T-helper 17 cell (primary cell): Measurements from ENCODE around the gene SLIT3. TPM values are rescaled to one million over a fixed set of nuclear protein-coding genes. Genes with fewer than 3 reads are reported as not detected.

Source experiments
- ATAC-seq: fragments of 150-1000 bp; cut with Tn5 transposase; 2 replicates; pipeline ENCODE4 v1.10.0; 2021; ENCODE audit warnings: mild to moderate bottlenecking, moderate library complexity
- DNase-seq, 3 donors: peaks; one replicate each; pipeline versions ENCODE4 v3.0.0 to v3.0.0-alpha.2; 2020 to 2021
- H3K9me3 ChIP-seq: one replicate; pipeline ENCODE4 v1.7.0; 2013; ENCODE audit warnings: low read length, mild to moderate bottlenecking; ENCODE audit not compliant: control insufficient read depth, poor library complexity, severe bottlenecking
- H3K27ac Mint-ChIP-seq: one replicate; pipeline ENCODE4 v1.8.0; 2022; ENCODE audit warnings: mild to moderate bottlenecking, moderate library complexity, mixed read lengths
- H3K27me3 Mint-ChIP-seq: one replicate; pipeline ENCODE4 v1.8.0; 2022; ENCODE audit warnings: mixed read lengths
- H3K36me3 Mint-ChIP-seq: one replicate; pipeline ENCODE4 v1.8.0; 2022; ENCODE audit warnings: low read depth, mixed read lengths
- H3K4me1 Mint-ChIP-seq: one replicate; pipeline ENCODE4 v1.8.0; 2022; ENCODE audit warnings: mild to moderate bottlenecking, mixed read lengths
- H3K4me3 Mint-ChIP-seq: one replicate; pipeline ENCODE4 v1.8.0; 2022; ENCODE audit warnings: mild to moderate bottlenecking, moderate library complexity, mixed read lengths
- total RNA-seq, 4 donors: library from RNA in 2 of 4; stranded (reverse) in 2 of 4; gene quantifications; one replicate each; pipeline ENCODE4 v1.2.3 and lab custom pipeline; 2022 to 2026

Gene SLIT3
- total RNA-seq, 2 donors from 2014 or later, result not detected

DNA sequence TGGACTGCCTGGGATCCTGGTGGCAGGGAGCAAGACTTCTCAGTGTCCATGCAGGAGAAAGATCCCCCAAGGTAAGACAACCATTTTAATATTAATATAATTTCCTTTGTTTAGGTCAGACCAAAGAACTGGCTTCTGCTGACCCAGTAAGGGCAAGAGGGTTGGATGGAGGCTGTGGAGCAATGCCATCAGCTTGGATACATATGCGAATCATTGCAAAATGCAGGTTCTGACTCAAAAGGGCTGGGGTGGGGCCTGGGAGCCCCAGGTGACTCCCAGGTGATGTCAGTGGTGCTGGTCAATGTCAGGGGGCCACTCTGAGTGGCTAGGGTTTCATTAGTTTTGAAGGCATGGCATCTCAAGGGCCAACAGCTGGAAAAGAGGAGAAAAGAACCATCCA lies 632.9 kb downstream of the SLIT3 start:
- no peaks in the 10 kb centered on the region for H3K36me3 Mint-ChIP-seq
- peaks cover 7% of the 10 kb centered on the region for H3K27me3 Mint-ChIP-seq
- no peak overlapping the region for H3K4me3 Mint-ChIP-seq
- no peak overlapping the region for H3K27ac Mint-ChIP-seq
- H3K9me3 ChIP-seq, result no peaks in the 10 kb centered on the region
- DNase-seq (no peak), ATAC-seq (no peak)
- H3K4me1 Mint-ChIP-seq, result no peaks in the 10 kb centered on the region

DNA sequence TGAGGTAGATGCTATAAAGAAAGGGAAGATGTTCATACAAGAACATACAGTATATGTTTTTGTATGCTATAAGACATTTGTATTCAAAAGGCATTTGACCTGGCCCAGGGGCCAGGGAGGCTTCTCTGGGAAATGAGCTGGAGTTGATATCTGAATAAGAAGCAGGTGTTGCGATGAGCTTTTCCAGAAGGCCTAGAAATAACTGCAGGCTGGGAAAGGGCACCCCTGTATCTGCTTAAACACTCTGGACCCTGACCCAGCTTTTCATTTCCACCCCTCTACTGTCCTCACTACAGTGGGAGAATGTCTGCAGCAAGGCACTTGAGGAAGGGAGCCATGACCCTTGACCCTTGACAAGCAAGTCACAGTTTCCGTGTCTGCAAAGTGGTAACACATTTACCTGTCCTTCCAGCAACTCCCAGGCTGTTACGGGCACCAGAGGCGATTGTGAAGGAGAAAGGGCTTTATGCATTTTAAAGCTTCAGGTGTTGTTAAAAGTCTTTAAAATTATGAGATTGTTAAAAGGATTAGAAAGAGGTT lies 633.6 kb downstream of the SLIT3 start:
- Mint-ChIP-seq H3K36me3 (no peaks in the 10 kb centered on the region), H3K27me3 (peaks cover 14% of the 10 kb centered on the region), H3K4me1 (no peaks in the 10 kb centered on the region), H3K4me3 (no peak overlapping the region), H3K27ac (no peak overlapping the region)
- no peaks in the 10 kb centered on the region for H3K9me3 ChIP-seq
- DNase-seq, result no peak
- ATAC-seq, result no peak

DNA sequence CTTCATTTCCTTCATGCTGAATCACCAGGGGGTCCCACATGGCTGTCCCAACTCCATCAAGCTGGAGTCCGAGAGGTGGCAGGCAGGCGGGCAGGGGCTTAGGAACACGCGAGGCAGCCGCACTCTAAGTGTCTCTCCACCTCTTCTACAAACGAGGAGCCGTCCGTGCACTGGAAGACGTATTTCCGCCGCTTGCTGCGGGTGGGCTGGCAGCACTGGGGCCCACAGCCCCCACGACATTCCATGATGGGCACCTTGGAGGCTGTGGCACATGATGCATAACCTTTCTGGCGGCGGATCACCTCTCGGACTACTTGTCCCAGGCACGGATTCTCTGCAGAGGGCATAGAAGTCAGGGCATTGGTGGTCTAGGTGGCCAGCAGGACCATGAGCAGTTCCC lies 634.6 kb downstream of the SLIT3 start:
- no peaks in the 10 kb centered on the region for H3K36me3 Mint-ChIP-seq
- H3K9me3 ChIP-seq, result no peaks in the 10 kb centered on the region
- no peak for DNase-seq
- no peak overlapping the region for H3K4me3 Mint-ChIP-seq
- peaks cover 20% of the 10 kb centered on the region for H3K27me3 Mint-ChIP-seq
- H3K4me1 Mint-ChIP-seq, result no peaks in the 10 kb centered on the region
- H3K27ac Mint-ChIP-seq, result no peak overlapping the region
- no peak for ATAC-seq

DNA sequence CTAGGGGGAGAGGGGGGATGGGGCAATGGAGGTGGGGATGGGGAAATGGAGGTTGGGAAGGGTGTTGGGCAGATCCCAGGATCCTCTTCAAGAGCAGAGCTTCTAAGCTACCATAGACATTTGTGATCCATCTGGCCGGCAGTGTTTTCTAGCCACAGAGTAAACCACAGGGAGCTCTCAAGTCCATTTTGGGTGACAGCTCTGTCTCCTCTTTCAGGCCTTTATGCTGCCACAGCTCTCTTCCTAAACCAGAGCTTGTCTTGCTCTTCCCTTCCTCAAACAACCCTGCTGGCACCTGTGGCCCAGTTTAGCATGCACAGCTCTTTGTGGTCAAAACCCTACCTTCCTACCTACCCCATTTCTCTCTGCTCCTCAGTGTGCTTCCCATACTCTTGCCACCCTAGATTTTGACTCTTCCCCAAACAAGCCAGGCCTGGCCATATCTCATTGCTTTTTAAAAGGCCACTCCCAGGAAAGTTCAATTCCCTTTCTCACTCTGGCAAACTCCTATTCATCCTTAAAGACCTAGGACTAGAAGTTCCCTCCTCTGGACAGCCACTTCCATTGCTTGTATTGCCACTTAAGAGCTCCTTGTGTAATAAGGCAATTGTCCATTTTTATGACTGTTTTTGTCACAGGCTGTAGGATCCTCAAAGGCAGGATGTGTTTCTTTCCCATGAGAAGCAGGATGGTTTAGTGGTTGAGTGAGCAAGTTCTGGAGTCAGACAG lies 637.5 kb downstream of the SLIT3 start:
- H3K9me3 ChIP-seq, result no peaks in the 10 kb centered on the region
- Mint-ChIP-seq H3K4me3 (no peak overlapping the region), H3K27me3 (peaks cover 26% of the 10 kb centered on the region), H3K36me3 (no peaks in the 10 kb centered on the region), H3K4me1 (no peaks in the 10 kb centered on the region), H3K27ac (no peak overlapping the region)
- DNase-seq (no peak), ATAC-seq (no peak)

DNA sequence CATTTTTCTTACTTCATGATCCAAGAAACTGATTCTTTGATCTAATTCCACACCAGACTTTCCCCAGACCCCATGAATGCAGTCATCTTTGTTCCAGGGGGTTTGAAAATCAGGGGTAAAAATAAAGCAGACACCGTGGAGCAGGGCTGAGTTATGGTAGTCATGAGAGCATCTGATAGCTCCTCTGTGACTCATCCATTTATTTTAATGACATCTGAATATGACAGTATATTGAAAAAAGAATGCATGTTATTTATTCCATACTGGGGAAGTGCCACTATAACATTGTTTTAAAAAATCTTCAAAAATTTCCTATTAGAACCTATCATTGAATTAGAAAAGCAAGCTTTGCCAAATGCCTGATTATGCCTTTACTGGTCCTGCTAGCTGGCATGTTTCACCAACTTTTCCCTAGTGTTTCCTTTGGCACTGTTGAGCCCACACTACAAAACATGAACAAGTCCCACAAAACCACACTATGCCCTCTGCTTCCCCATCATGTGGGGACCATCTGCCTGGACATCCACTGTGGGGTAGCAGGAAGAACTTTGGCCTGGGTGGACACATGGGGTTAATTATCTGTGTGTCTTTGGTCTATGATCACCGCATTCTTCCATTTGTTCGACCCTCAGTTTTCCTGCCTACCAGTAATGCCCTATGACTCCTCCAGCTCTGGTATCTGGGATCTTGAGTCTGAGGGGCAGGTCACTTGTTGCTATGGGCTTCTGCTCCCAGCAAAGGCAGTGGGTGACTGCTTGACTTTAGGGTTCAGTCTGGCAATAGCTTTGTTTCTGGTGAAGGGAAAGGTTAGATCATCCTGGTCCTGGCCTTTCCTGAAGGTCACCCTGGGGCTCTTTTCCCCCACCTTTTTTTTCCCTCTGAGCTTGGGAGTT lies 639.1 kb downstream of the SLIT3 start:
- Mint-ChIP-seq H3K4me3 (no peak overlapping the region), H3K27me3 (peaks cover 26% of the 10 kb centered on the region), H3K36me3 (no peaks in the 10 kb centered on the region), H3K4me1 (no peaks in the 10 kb centered on the region), H3K27ac (no peak overlapping the region)
- ATAC-seq (no peak), DNase-seq (no peak)
- no peaks in the 10 kb centered on the region for H3K9me3 ChIP-seq

DNA sequence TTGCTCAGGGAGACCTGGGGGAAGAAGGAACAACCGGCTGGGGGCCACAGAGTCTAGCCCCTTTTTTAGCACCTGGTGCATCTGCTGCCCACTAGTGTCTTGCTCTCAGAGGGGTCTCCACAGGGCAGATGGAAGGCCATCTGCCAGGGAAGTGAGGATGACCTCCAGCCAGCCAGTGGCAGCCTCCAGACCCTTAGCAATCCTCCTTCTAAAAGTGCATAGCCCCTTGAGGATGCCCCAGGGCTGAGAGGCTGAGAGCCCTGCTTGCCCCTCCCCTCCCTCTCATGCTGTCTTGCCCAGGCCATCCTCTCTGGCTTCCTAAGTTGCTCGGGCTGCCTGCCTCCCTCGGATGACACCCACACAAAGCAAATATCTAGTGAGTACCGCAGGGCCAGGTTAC lies 640.2 kb downstream of the SLIT3 start:
- Mint-ChIP-seq H3K4me1 (no peaks in the 10 kb centered on the region), H3K27ac (no peak overlapping the region), H3K27me3 (peaks cover 26% of the 10 kb centered on the region), H3K4me3 (no peak overlapping the region), H3K36me3 (no peaks in the 10 kb centered on the region)
- no peak for ATAC-seq
- H3K9me3 ChIP-seq, result no peaks in the 10 kb centered on the region
- DNase-seq, result no peak

DNA sequence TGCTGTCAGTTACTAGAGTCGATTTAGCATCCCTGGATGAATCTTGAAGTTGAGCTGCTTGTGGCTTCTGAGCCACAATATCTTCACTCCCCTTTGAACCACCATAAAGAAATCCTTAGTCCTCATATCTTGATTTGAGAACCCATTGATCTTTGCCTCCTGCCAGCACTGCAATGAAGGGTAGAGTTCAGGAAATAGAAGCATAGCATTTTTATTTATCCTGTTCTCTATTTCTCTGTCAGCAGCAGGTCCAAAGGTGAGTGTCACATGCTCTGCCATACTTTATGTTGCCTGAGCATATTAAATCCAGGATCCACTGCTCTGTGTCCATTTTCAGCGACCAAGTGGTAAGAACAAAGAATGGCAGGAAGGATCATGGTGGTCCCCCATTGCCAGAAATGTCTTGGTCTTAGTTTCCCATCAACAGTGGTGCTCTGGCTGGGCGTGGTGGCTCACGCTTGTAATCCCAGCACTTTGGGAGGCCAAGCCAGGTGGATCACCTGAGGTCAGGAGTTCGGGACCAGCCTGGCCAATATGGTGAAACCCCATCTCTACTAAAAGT lies 641.6 kb downstream of the SLIT3 start:
- Mint-ChIP-seq H3K4me3 (no peak overlapping the region), H3K4me1 (no peaks in the 10 kb centered on the region), H3K27ac (no peak overlapping the region), H3K27me3 (peaks cover 26% of the 10 kb centered on the region), H3K36me3 (no peaks in the 10 kb centered on the region)
- no peaks in the 10 kb centered on the region for H3K9me3 ChIP-seq
- DNase-seq (no peak), ATAC-seq (no peak)

DNA sequence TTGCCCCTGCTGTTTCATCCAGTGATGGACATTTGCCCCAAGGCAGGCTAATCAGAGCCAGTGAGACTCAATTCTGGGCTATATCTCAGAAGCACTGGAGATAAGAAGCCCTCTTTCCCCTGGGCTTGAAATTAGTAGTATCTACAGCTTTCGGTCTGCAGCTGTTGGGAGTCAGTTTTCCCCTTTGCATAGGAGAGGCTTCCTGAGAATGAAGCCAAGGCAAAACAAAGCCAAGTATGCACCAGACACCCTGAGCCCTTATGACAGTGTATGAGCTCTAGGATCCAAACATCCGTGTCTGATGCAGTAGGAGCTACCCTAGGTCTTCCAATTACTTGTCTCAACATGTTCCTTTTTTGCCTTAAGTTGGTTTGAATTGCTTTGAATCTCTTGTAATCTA lies 642.5 kb downstream of the SLIT3 start:
- ATAC-seq (no peak), DNase-seq (no peak)
- peaks cover 31% of the 10 kb centered on the region for H3K27me3 Mint-ChIP-seq
- no peak overlapping the region for H3K4me3 Mint-ChIP-seq
- H3K36me3 Mint-ChIP-seq, result no peaks in the 10 kb centered on the region
- no peaks in the 10 kb centered on the region for H3K9me3 ChIP-seq
- H3K4me1 Mint-ChIP-seq, result no peaks in the 10 kb centered on the region
- no peak overlapping the region for H3K27ac Mint-ChIP-seq

DNA sequence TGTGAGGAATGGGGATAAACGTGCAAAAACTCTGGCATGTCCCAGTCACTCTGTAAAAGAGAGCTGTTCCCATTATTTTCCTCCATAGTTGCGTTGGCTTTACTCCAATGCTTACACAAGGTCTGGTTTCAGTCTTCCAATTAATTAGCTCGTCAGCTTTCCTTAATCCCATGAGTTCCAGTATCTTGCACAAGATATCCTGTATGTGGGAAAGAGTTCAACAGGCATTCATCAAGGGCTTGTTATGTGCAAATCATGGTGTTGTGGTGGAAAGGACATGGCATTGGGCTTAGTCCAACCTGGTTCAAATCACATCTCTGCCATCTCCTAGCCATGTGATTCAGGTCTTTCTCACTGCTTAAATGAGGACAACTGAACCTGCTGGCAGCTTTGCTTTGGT lies 644.3 kb downstream of the SLIT3 start:
- H3K9me3 ChIP-seq, result peaks cover 3% of the 10 kb centered on the region
- ATAC-seq (no peak), DNase-seq (no peak)
- no peaks in the 10 kb centered on the region for H3K36me3 Mint-ChIP-seq
- peaks cover 2% of the 10 kb centered on the region for H3K4me1 Mint-ChIP-seq
- no peak overlapping the region for H3K27ac Mint-ChIP-seq
- H3K27me3 Mint-ChIP-seq, result peaks cover 31% of the 10 kb centered on the region
- no peak overlapping the region for H3K4me3 Mint-ChIP-seq

DNA sequence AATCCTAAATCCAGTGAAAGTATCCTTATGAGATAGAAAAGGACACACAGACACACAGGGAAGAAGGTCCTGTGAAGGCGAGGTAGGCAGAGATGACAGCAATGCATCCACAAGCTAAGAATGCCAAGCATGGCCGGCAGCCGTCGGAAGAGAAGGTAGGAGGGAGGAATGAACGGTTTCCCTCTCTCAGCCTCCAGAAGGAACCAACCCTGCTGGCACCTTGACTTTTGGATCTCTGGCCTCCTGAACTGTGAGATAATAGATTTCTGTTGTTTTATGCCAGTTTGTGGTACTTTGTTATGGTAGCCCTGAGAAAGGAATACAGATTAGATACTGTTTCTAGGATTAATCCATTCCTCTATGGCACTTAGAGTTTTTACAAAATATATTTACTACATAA lies 645.6 kb downstream of the SLIT3 start:
- H3K4me1 Mint-ChIP-seq, result peaks cover 2% of the 10 kb centered on the region
- no peak for DNase-seq
- no peaks in the 10 kb centered on the region for H3K36me3 Mint-ChIP-seq
- H3K27me3 Mint-ChIP-seq, result peaks cover 24% of the 10 kb centered on the region
- ATAC-seq, result no peak
- H3K4me3 Mint-ChIP-seq, result no peak overlapping the region
- H3K9me3 ChIP-seq, result peaks cover 3% of the 10 kb centered on the region
- H3K27ac Mint-ChIP-seq, result no peak overlapping the region

DNA sequence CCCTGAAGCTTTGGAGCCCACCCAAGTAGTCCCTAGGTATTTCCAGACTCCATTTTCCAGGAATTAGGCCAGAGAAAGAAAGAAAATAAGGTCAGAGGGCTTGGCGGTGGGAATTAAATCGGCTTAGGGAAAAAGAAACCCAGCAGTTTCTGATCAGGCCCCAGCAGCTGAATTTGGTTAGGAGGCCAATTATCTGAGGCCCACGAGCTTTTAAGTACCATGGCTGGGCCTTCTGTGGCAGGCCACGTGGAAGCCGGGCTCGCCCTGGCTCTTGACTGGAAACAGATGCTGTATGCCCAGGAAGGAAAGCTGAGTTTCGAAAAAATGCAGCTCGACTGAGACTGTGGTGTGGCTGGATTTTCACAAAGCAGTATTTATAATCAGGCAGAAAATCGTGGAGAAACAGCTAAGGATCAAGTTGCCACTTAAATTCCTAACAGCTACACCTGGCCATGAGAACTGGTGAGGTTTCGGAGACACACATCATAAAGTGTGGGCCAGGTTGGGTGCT lies 646.7 kb downstream of the SLIT3 start:
- DNase-seq (no peak), ATAC-seq (no peak)
- Mint-ChIP-seq H3K27ac (peak overlapping the region; percentile 29), H3K36me3 (no peaks in the 10 kb centered on the region), H3K4me3 (no peak overlapping the region), H3K27me3 (peaks cover 27% of the 10 kb centered on the region), H3K4me1 (peaks cover 2% of the 10 kb centered on the region)
- H3K9me3 ChIP-seq, result peaks cover 3% of the 10 kb centered on the region

DNA sequence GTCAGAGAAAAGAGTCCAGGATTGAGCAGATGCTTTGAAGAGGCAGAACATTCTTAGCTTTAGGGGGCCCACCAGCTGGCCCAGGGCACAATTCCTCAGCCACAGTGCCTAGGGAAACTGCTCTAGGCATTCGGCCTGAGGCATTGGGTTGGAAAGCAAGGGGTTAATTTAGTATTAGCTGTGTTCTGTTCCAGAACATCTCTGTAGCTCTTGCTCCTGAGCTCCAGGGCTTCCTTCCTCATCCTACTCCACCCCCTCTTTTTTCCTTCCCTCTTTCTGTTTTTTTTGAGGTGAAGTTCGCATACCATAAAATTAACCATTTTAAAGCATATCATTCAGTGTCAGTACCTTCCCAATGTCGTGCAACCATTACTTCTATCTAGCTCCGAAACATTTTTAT lies 647.3 kb downstream of the SLIT3 start:
- H3K27me3 Mint-ChIP-seq, result peaks cover 27% of the 10 kb centered on the region
- peaks cover 3% of the 10 kb centered on the region for H3K9me3 ChIP-seq

DNA sequence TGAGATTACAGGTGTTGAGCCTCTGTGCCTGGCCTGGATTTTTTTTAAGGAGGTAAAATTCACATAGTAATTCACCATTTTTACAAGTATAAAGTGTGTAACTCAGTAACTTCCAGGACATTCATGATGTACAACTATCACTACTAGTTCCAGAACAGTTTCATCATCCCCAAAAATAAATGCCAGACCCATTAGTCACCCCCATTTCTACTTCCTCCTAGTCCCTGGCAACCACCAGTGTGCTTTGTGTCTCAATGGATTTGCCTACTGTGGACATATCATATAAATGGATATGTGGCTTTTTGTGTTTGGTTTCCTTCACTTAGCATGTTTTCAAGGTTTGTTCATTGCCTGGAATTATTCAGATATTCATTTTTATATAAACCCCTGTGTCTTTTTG lies 649.3 kb downstream of the SLIT3 start:
- Mint-ChIP-seq H3K27ac (no peak overlapping the region), H3K27me3 (peaks cover 27% of the 10 kb centered on the region), H3K4me1 (peaks cover 2% of the 10 kb centered on the region), H3K4me3 (no peak overlapping the region), H3K36me3 (no peaks in the 10 kb centered on the region)
- ATAC-seq (no peak), DNase-seq (no peak)
- H3K9me3 ChIP-seq, result peaks cover 3% of the 10 kb centered on the region

More for the DNA sequence above, 647.3 kb downstream of the SLIT3 start:
- Mint-ChIP-seq H3K4me1 (peaks cover 2% of the 10 kb centered on the region), H3K36me3 (no peaks in the 10 kb centered on the region), H3K4me3 (no peak overlapping the region), H3K27ac (peak overlapping the region; percentile 29)
- DNase-seq (no peak), ATAC-seq (no peak)
